CD1c-positive myeloid dendritic cell (primary cell): ENCODE results near the gene PCSK6.

ENCODE experiments used
- DNase-seq: peaks from one replicate; pipeline ENCODE4 v3.0.0-alpha.2; 2016; ENCODE audit errors: extremely low spot score

Gene PCSK6

GRCh38 chr15:101398247-101398646, 91.3 kb downstream of the PCSK6 start:
- DNase-seq = no peak

- DNase-seq = no peak
Observed at GRCh38 chr15:101397521-101398003, 91.9 kb downstream of the PCSK6 start.

- DNase-seq = no peak
Observed at GRCh38 chr15:101396484-101397261, 92.8 kb downstream of the PCSK6 start.

GRCh38 chr15:101394654-101395053, 94.9 kb downstream of the PCSK6 start:
- DNase-seq = no peak

GRCh38 chr15:101394056-101394630, 95.4 kb downstream of the PCSK6 start:
- no peak for DNase-seq

GRCh38 chr15:101393172-101393571, 96.3 kb downstream of the PCSK6 start:
- no peak for DNase-seq

- DNase-seq = no peak
Observed at GRCh38 chr15:101391981-101392640, 97.4 kb downstream of the PCSK6 start.

GRCh38 chr15:101391431-101391830, 98.1 kb downstream of the PCSK6 start:
- DNase-seq = no peak

GRCh38 chr15:101390462-101390861, 99.0 kb downstream of the PCSK6 start:
- DNase-seq = no peak

GRCh38 chr15:101390060-101390459, 99.4 kb downstream of the PCSK6 start:
- DNase-seq = no peak

- DNase-seq = no peak
Observed at GRCh38 chr15:101389362-101389761, 100.1 kb downstream of the PCSK6 start.

GRCh38 chr15:101388046-101388445, 101.5 kb downstream of the PCSK6 start:
- DNase-seq = no peak

- DNase-seq = no peak
Observed at GRCh38 chr15:101387574-101387973, 101.9 kb downstream of the PCSK6 start.

GRCh38 chr15:101386967-101387366, 102.5 kb downstream of the PCSK6 start:
- no peak for DNase-seq

GRCh38 chr15:101386006-101386405, 103.5 kb downstream of the PCSK6 start:
- DNase-seq = no peak

GRCh38 chr15:101384276-101384675, 105.2 kb downstream of the PCSK6 start:
- DNase-seq = no peak

- no peak for DNase-seq
Observed at GRCh38 chr15:101382544-101382943, 107.0 kb downstream of the PCSK6 start.

GRCh38 chr15:101381671-101382212, 107.8 kb downstream of the PCSK6 start:
- peak; percentile 16 for DNase-seq

- no peak for DNase-seq
Observed at GRCh38 chr15:101380146-101380545, 109.4 kb downstream of the PCSK6 start.

GRCh38 chr15:101379647-101380046, 109.9 kb downstream of the PCSK6 start:
- DNase-seq = no peak

GRCh38 chr15:101378879-101379278, 110.6 kb downstream of the PCSK6 start:
- DNase-seq = no peak

- DNase-seq = no peak
Observed at GRCh38 chr15:101378171-101378755, 111.2 kb downstream of the PCSK6 start.
